ENCODE measurements around the gene IL4I1.

IL4I1 gene

GRCh38 chr19:49869009-49869483, 27.6 kb downstream of the IL4I1 start:
- Histone ChIP-seq H3K27me3 (replicated peaks; ENCODE audit: insufficient read depth, low read length) (no peaks in the 10 kb centered on the region), H3F3A (ENCODE audit: insufficient read depth, low read length) (peaks cover 35% of the 10 kb centered on the region), H3K9me3 (replicated peaks; ENCODE audit: insufficient read depth, low read length) (no peaks in the 10 kb centered on the region), H3K36me3 (replicated peaks; ENCODE audit: insufficient read depth, low read length) (peaks cover 4% of the 10 kb centered on the region), H3K79me2 (ENCODE audit: low read length) (peaks cover 51% of the 10 kb centered on the region), H2AFZ (ENCODE audit: low read length) (peak overlapping the region; percentile 57; the same call in 1 of the 2 replicates), H3K9me2 (replicated peaks; ENCODE audit: insufficient read depth, low read length) (no peaks in the 10 kb centered on the region), H3K4me2 (ENCODE audit: low read depth, low read length) (peak overlapping the region; percentile 94), H4K20me1 (ENCODE audit: insufficient read depth, low read length) (no peaks in the 10 kb centered on the region), H3K4me1 (ENCODE audit: low read length) (peaks cover 30% of the 10 kb centered on the region), H3K4me3 (ENCODE audit: low read length) (peak overlapping the region; percentile 49), H3K9ac (ENCODE audit: low read length) (peak overlapping the region; percentile 5; the same call in 1 of the 2 replicates), H3K27ac (ENCODE audit: low read length) (peak overlapping the region; percentile 21; the same call in 1 of the 2 replicates)
- TF ChIP-seq CTCF (IDR thresholded peaks at IDR 0.05; ENCODE audit: low read length) (no peak), EZH2 (optimal IDR thresholded peaks at IDR 0.05; ENCODE audit: low read depth, low read length) (no peak), EZH2phosphoT487 (IDR thresholded peaks at IDR 0.05; ENCODE audit: low read length) (no peak)
- no peak for DNase-seq

DNA sequence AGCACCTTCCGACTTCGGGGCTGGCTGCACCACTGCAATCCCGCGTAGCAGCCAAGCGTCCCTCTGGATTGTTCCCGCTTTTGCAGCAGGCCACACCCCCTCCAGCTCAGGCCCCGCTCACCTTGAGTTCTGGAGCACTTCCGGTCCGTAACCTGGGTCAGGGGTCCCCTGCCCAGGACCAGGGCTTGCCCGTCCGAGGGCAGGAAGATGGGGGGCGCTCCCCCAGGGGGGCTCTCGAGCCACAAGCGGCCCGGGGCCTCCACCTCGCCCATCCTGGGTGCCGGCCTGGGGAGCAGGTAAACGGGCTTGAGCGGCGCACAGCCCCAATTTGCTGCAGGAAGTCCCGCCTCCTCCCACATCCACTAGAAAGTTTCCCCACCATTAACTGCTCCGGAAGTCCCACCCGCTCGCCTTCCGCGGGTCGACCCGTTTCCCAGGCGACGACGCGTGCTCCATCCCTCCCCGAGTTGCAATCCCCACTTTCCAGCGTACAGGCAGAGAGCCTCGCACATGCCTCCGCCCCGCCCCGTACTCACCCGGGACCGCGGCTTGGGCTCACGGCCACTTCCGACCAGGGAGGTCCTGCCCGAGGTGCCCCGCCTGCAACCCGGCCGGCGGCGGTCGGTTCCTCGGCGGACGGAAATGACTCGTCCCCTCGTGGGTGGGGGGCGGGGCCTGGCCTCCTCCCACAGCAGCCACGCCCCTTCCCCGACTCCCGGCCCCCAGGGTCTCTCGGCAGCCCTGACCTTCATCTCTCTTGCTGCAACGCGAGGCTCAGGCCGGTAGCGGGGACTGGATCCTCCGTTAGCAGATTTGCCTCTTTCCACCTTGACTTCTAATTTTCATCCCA, 29.5 kb downstream of the IL4I1 start, which contains the start of gene PNKP:
Gene PNKP (minus strand): TSS at position 644 of the 850 bp plus-strand sequence. CDS start 372 bp downstream, at position 272.
- Histone ChIP-seq H3K4me3 (ENCODE audit: low read length) (peak within 1 kb of the TSS; percentile 82), H3K27me3 (replicated peaks; ENCODE audit: insufficient read depth, low read length) (no peaks in the 10 kb centered on the region), H3K4me2 (ENCODE audit: low read depth, low read length) (peak within 1 kb of the TSS; percentile 94), H2AFZ (ENCODE audit: low read length) (peak within 1 kb of the TSS; percentile 83), H3K27ac (ENCODE audit: low read length) (peak within 1 kb of the TSS; percentile 96), H3K9me3 (replicated peaks; ENCODE audit: insufficient read depth, low read length) (no peaks in the 10 kb centered on the region), H3K36me3 (replicated peaks; ENCODE audit: insufficient read depth, low read length) (peaks cover 7% of the 10 kb centered on the region), H3K79me2 (ENCODE audit: low read length) (peaks cover 47% of the 10 kb centered on the region), H3K4me1 (ENCODE audit: low read length) (peaks cover 30% of the 10 kb centered on the region), H3F3A (ENCODE audit: insufficient read depth, low read length) (peaks cover 35% of the 10 kb centered on the region), H3K9ac (ENCODE audit: low read length) (peak within 1 kb of the TSS; percentile 83), H4K20me1 (ENCODE audit: insufficient read depth, low read length) (no peaks in the 10 kb centered on the region), H3K9me2 (replicated peaks; ENCODE audit: insufficient read depth, low read length) (no peaks in the 10 kb centered on the region)
- peak; percentile 95 for DNase-seq
- TF ChIP-seq EZH2phosphoT487 (IDR thresholded peaks at IDR 0.05; ENCODE audit: low read length) = no peak
- no peak for TF ChIP-seq CTCF (IDR thresholded peaks at IDR 0.05; ENCODE audit: low read length)
- TF ChIP-seq EZH2 (optimal IDR thresholded peaks at IDR 0.05; ENCODE audit: low read depth, low read length) = no peak

- TF ChIP-seq EZH2 (optimal IDR thresholded peaks at IDR 0.05; ENCODE audit: low read depth, low read length) (no peak), EZH2phosphoT487 (IDR thresholded peaks at IDR 0.05; ENCODE audit: low read length) (no peak), CTCF (IDR thresholded peaks at IDR 0.05; ENCODE audit: low read length) (no peak)
- H3K4me3 ChIP-seq (ENCODE audit: low read length) = no peak overlapping the region
- H3F3A ChIP-seq (ENCODE audit: insufficient read depth, low read length) = peaks cover 26% of the 10 kb centered on the region
- no peaks in the 10 kb centered on the region for H3K9me2 ChIP-seq (replicated peaks; ENCODE audit: insufficient read depth, low read length)
- H3K4me2 ChIP-seq (ENCODE audit: low read depth, low read length) = no peak overlapping the region
- DNase-seq = no peak
- H3K9me3 ChIP-seq (replicated peaks; ENCODE audit: insufficient read depth, low read length) = no peaks in the 10 kb centered on the region
- H3K79me2 ChIP-seq (ENCODE audit: low read length) = peaks cover 41% of the 10 kb centered on the region
- H3K27ac ChIP-seq (ENCODE audit: low read length) = no peak overlapping the region
- no peaks in the 10 kb centered on the region for H3K27me3 ChIP-seq (replicated peaks; ENCODE audit: insufficient read depth, low read length)
- no peak overlapping the region for H2AFZ ChIP-seq (ENCODE audit: low read length)
- H3K4me1 ChIP-seq (ENCODE audit: low read length) = peaks cover 18% of the 10 kb centered on the region
- peaks cover 7% of the 10 kb centered on the region for H3K36me3 ChIP-seq (replicated peaks; ENCODE audit: insufficient read depth, low read length)
- no peak overlapping the region for H3K9ac ChIP-seq (ENCODE audit: low read length)
- H4K20me1 ChIP-seq (ENCODE audit: insufficient read depth, low read length) = no peaks in the 10 kb centered on the region
These were observed 31.8 kb downstream of the IL4I1 start for GRCh38 chr19:49864890-49865289.
